ENCODE measurements around the gene DLGAP4. TPM values are rescaled to one million over a fixed set of nuclear protein-coding genes. Genes with fewer than 3 reads are reported as not detected.
A peak's percentile ranks its signal among the peaks of the same experiment; 100 is the strongest.

Gene DLGAP4
- total RNA-seq, 2 experiments from 2014 or later = 27.0 to 27.5 TPM

GRCh38 chr20:36527331-36528125, 221.4 kb downstream of the DLGAP4 start:
- no peaks in the 10 kb centered on the region for H3K9me3 Mint-ChIP-seq
- H3K4me3 Mint-ChIP-seq = no peak overlapping the region
- H3K27ac Mint-ChIP-seq = no peak overlapping the region

GRCh38 chr20:36528176-36528874, 222.2 kb downstream of the DLGAP4 start:
- ATAC-seq (ENCODE audit: low read depth) (no peak), DNase-seq (no peak)
- Mint-ChIP-seq H3K4me3 (no peak overlapping the region), H3K27me3 (no peaks in the 10 kb centered on the region), H3K4me1 (no peaks in the 10 kb centered on the region), H3K9me3 (no peaks in the 10 kb centered on the region), H3K27ac (no peak overlapping the region), H3K36me3 (no peaks in the 10 kb centered on the region)
- POLR2A ChIA-PET = no interaction called here

More at GRCh38 chr20:36527331-36528125, 221.4 kb downstream of the DLGAP4 start:
- Mint-ChIP-seq H3K36me3 (no peaks in the 10 kb centered on the region), H3K4me1 (no peaks in the 10 kb centered on the region), H3K27me3 (no peaks in the 10 kb centered on the region)
- POLR2A ChIA-PET = no interaction called here
- DNase-seq (no peak), ATAC-seq (ENCODE audit: low read depth) (no peak)

- Mint-ChIP-seq H3K27me3 (no peaks in the 10 kb centered on the region), H3K9me3 (no peaks in the 10 kb centered on the region), H3K4me3 (no peak overlapping the region), H3K27ac (no peak overlapping the region), H3K36me3 (no peaks in the 10 kb centered on the region), H3K4me1 (no peaks in the 10 kb centered on the region)
- no peak for ATAC-seq (ENCODE audit: low read depth)
- POLR2A ChIA-PET = no interaction called here
- DNase-seq = no peak
Observed at GRCh38 chr20:36528875-36529417, 222.8 kb downstream of the DLGAP4 start.

- Mint-ChIP-seq H3K27me3 (no peaks in the 10 kb centered on the region), H3K36me3 (no peaks in the 10 kb centered on the region), H3K4me3 (no peak overlapping the region), H3K4me1 (no peaks in the 10 kb centered on the region), H3K9me3 (no peaks in the 10 kb centered on the region), H3K27ac (no peak overlapping the region)
- ATAC-seq (ENCODE audit: low read depth) = no peak
- POLR2A ChIA-PET = no interaction called here
- no peak for DNase-seq
Observed at GRCh38 chr20:36532388-36532787, 226.2 kb downstream of the DLGAP4 start.

- H3K4me3 Mint-ChIP-seq = no peak overlapping the region
- H3K36me3 Mint-ChIP-seq = no peaks in the 10 kb centered on the region
- no peaks in the 10 kb centered on the region for H3K9me3 Mint-ChIP-seq
- ATAC-seq (ENCODE audit: low read depth) (no peak), DNase-seq (no peak)
- POLR2A ChIA-PET = no interaction called here
- no peaks in the 10 kb centered on the region for H3K4me1 Mint-ChIP-seq
- H3K27me3 Mint-ChIP-seq = no peaks in the 10 kb centered on the region
- no peak overlapping the region for H3K27ac Mint-ChIP-seq
Observed at GRCh38 chr20:36532822-36533221, 226.7 kb downstream of the DLGAP4 start.

GRCh38 chr20:36538026-36538722, 232.0 kb downstream of the DLGAP4 start:
- Mint-ChIP-seq H3K27me3 (no peaks in the 10 kb centered on the region), H3K27ac (no peak overlapping the region), H3K4me1 (no peaks in the 10 kb centered on the region), H3K9me3 (no peaks in the 10 kb centered on the region), H3K36me3 (no peaks in the 10 kb centered on the region), H3K4me3 (no peak overlapping the region)
- ATAC-seq (ENCODE audit: low read depth) = no peak
- POLR2A ChIA-PET = no interaction called here
- DNase-seq = no peak

- POLR2A ChIA-PET = no interaction called here
- Mint-ChIP-seq H3K27me3 (no peaks in the 10 kb centered on the region), H3K9me3 (no peaks in the 10 kb centered on the region), H3K4me3 (peak overlapping the region; percentile 16), H3K4me1 (no peaks in the 10 kb centered on the region), H3K36me3 (no peaks in the 10 kb centered on the region), H3K27ac (no peak overlapping the region)
- no peak for DNase-seq
- ATAC-seq (ENCODE audit: low read depth) = no peak
Observed at GRCh38 chr20:36540551-36541211, 234.5 kb downstream of the DLGAP4 start.

GRCh38 chr20:36541227-36541767, 235.2 kb downstream of the DLGAP4 start, which contains the start of gene MYL9:
MYL9 (plus strand) TSS chr20:36541519; CDS start chr20:36544885, 3,366 bp downstream.
- H3K9me3 Mint-ChIP-seq = no peaks in the 10 kb centered on the region
- peak; percentile 21 for ATAC-seq (ENCODE audit: low read depth)
- H3K36me3 Mint-ChIP-seq = no peaks in the 10 kb centered on the region
- no peak for DNase-seq
- H3K4me1 Mint-ChIP-seq = peaks cover 2% of the 10 kb centered on the region
- no peak within 1 kb of the TSS for H3K27ac Mint-ChIP-seq
- no peaks in the 10 kb centered on the region for H3K27me3 Mint-ChIP-seq
- H3K4me3 Mint-ChIP-seq = peak within 1 kb of the TSS; percentile 16
- POLR2A ChIA-PET = no interaction called here

GRCh38 chr20:36541768-36542488, 235.8 kb downstream of the DLGAP4 start:
- POLR2A ChIA-PET = no interaction called here
- ATAC-seq (ENCODE audit: low read depth) = no peak
- no peak overlapping the region for H3K4me3 Mint-ChIP-seq

GRCh38 chr20:36542516-36543183, 236.5 kb downstream of the DLGAP4 start:
- no peak overlapping the region for H3K4me3 Mint-ChIP-seq
- peaks cover 2% of the 10 kb centered on the region for H3K4me1 Mint-ChIP-seq
- no peaks in the 10 kb centered on the region for H3K27me3 Mint-ChIP-seq
- POLR2A ChIA-PET = no interaction called here
- H3K27ac Mint-ChIP-seq = no peak overlapping the region
- DNase-seq = no peak
- no peaks in the 10 kb centered on the region for H3K36me3 Mint-ChIP-seq
- no peaks in the 10 kb centered on the region for H3K9me3 Mint-ChIP-seq
- no peak for ATAC-seq (ENCODE audit: low read depth)

More at GRCh38 chr20:36541768-36542488, 235.8 kb downstream of the DLGAP4 start:
- Mint-ChIP-seq H3K9me3 (no peaks in the 10 kb centered on the region), H3K4me1 (peaks cover 2% of the 10 kb centered on the region), H3K27me3 (no peaks in the 10 kb centered on the region), H3K36me3 (no peaks in the 10 kb centered on the region), H3K27ac (no peak overlapping the region)
- DNase-seq = no peak

- DNase-seq (no peak), ATAC-seq (ENCODE audit: low read depth) (no peak)
- POLR2A ChIA-PET = interaction anchor here (0.6 kb wide), 2 partner anchors 53 to 552 kb away, joined by 3 to 5 read pairs; partner anchors contain the start of gene RBL1
- peaks cover 2% of the 10 kb centered on the region for H3K4me1 Mint-ChIP-seq
- H3K27me3 Mint-ChIP-seq = no peaks in the 10 kb centered on the region
- H3K4me3 Mint-ChIP-seq = no peak overlapping the region
- no peak overlapping the region for H3K27ac Mint-ChIP-seq
- H3K9me3 Mint-ChIP-seq = no peaks in the 10 kb centered on the region
- no peaks in the 10 kb centered on the region for H3K36me3 Mint-ChIP-seq
Observed at GRCh38 chr20:36543184-36544133, 237.3 kb downstream of the DLGAP4 start.
